ENCODE data around the gene SLC11A2. TPM values are rescaled to one million over a fixed set of nuclear protein-coding genes. Genes with fewer than 3 reads are reported as not detected.

The SLC11A2 gene
- total RNA-seq, 1 experiment from 2014 or later, result 38.7 TPM

DNA sequence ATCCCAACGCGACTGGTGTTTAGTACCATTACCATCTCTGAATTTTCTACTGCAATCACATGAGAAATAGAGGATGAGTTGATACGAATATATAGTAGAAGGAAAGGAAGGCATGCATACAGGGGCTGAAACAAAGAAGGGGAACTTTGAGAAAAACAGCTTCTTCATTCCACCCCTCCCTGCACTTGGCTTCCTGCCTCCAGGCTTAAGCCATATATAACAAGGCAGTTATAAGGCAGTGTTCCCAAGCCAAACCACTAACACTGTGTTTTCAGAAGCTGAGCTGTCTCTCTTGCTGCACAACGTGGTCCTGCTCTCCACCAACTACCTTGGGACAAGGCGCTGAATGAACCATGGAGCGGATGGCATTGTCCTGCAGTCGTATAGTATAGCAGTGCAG lies 32.9 kb upstream of the SLC11A2 start:
- RAD21 ChIA-PET (ENCODE audit: low non-redundant PET in 1 of 2, low total read pairs in 2 of 2, uncharacterized antibody in 2 of 2, unreplicated experiment in 2 of 2), result no interaction called here
- no peaks in the 10 kb centered on the region for H3K9me3 ChIP-seq (ENCODE audit: control insufficient read depth in 1 of 2, insufficient read depth in 1 of 2, low read depth in 1 of 2, low read length in 2 of 2)
- H3K4me2 ChIP-seq (ENCODE audit: low read length), result no peak overlapping the region
- H3K9me2 ChIP-seq (ENCODE audit: insufficient read depth), result no peaks in the 10 kb centered on the region
- no peak overlapping the region for H3K4me3 ChIP-seq (replicated peaks in 1 of 2; ENCODE audit: low read depth in 1 of 2, low read length in 2 of 2)
- POLR2A ChIA-PET, result no interaction called here
- peaks cover 38 to 59% of the 10 kb centered on the region in 2 experiments for H3K36me3 ChIP-seq (ENCODE audit: control insufficient read depth in 1 of 2, insufficient read depth in 2 of 2, low read length in 2 of 2)
- H3K79me2 ChIP-seq (ENCODE audit: insufficient read depth, low read length), result no peaks in the 10 kb centered on the region
- DNase-seq (ENCODE audit: low read depth, low spot score) (no peak), ATAC-seq (no peak)
- TF ChIP-seq, protein P1, sequence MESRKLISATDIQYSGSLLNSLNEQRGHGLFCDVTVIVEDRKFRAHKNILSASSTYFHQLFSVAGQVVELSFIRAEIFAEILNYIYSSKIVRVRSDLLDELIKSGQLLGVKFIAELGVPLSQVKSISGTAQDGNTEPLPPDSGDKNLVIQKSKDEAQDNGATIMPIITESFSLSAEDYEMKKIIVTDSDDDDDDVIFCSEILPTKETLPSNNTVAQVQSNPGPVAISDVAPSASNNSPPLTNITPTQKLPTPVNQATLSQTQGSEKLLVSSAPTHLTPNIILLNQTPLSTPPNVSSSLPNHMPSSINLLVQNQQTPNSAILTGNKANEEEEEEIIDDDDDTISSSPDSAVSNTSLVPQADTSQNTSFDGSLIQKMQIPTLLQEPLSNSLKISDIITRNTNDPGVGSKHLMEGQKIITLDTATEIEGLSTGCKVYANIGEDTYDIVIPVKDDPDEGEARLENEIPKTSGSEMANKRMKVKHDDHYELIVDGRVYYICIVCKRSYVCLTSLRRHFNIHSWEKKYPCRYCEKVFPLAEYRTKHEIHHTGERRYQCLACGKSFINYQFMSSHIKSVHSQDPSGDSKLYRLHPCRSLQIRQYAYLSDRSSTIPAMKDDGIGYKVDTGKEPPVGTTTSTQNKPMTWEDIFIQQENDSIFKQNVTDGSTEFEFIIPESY (IDR thresholded peaks at IDR 0.05; ENCODE audit: extremely low read depth, insufficient replicate concordance, low read length), result no peak
- no peaks in the 10 kb centered on the region for H3K27me3 ChIP-seq (ENCODE audit: insufficient read depth, low read length)
- H3K9ac ChIP-seq (ENCODE audit: low read length), result no peak overlapping the region
- H3K27ac ChIP-seq (ENCODE audit: low read depth, low read length), result no peak overlapping the region
- BruUV-seq (replicated peaks), result no TSS peak
- H3K4me1 ChIP-seq (ENCODE audit: control insufficient read depth in 1 of 2, insufficient read depth in 2 of 2, low read length in 2 of 2), result no peaks in the 10 kb centered on the region
- H2AFZ ChIP-seq (ENCODE audit: low read depth, low read length, poor library complexity, severe bottlenecking), result no peak overlapping the region
- H4K20me1 ChIP-seq (ENCODE audit: insufficient read depth), result no peaks in the 10 kb centered on the region
- intact Hi-C loops (cut with micrococcal nuclease), result no loop called here
- CTCF ChIA-PET, result no interaction called here

DNA sequence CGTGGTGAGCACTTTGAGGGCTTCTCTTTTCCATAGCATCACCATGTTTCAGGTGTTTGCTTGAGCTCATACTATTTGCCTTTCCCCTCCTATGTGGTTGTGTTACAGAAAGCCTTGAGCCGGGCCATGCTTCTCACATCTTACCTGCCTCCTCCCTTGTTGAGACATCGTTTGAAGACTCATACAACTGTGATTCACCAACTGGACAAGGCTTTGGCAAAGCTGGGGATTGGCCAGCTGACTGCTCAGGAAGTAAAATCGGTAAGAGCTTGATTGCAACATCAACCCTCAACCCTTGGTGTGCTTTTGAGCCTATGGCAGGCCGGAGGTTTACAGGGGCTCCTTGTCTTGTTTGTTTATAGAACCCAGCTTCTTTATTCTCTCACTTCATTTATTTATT lies 30.1 kb upstream of the SLC11A2 start:
- no peak overlapping the region for H2AFZ ChIP-seq (ENCODE audit: low read depth, low read length, poor library complexity, severe bottlenecking)
- H3K27ac ChIP-seq (ENCODE audit: low read depth, low read length), result no peak overlapping the region
- H3K9ac ChIP-seq (ENCODE audit: low read length), result no peak overlapping the region
- ChIA-PET RAD21 (ENCODE audit: low non-redundant PET in 1 of 2, low total read pairs in 2 of 2, uncharacterized antibody in 2 of 2, unreplicated experiment in 2 of 2) (no interaction called here), CTCF (no interaction called here), POLR2A (interaction anchor here (0.9 kb wide), 1 partner anchor 27 kb away, joined by 3 read pairs; the partner anchor contains the start of gene CSRNP2)
- H3K36me3 ChIP-seq (ENCODE audit: control insufficient read depth in 1 of 2, insufficient read depth in 2 of 2, low read length in 2 of 2), result peaks cover 55 to 59% of the 10 kb centered on the region in 2 experiments
- no peaks in the 10 kb centered on the region for H3K9me2 ChIP-seq (ENCODE audit: insufficient read depth)
- H3K4me3 ChIP-seq (replicated peaks in 1 of 2; ENCODE audit: low read depth in 1 of 2, low read length in 2 of 2), result no peak overlapping the region
- H4K20me1 ChIP-seq (ENCODE audit: insufficient read depth), result no peaks in the 10 kb centered on the region
- H3K9me3 ChIP-seq (ENCODE audit: control insufficient read depth in 1 of 2, insufficient read depth in 1 of 2, low read depth in 1 of 2, low read length in 2 of 2), result no peaks in the 10 kb centered on the region
- intact Hi-C loops (cut with micrococcal nuclease), result no loop called here
- ATAC-seq (no peak), DNase-seq (ENCODE audit: low read depth, low spot score) (no peak)
- H3K4me1 ChIP-seq (ENCODE audit: control insufficient read depth in 1 of 2, insufficient read depth in 2 of 2, low read length in 2 of 2), result no peaks in the 10 kb centered on the region
- H3K79me2 ChIP-seq (ENCODE audit: insufficient read depth, low read length), result peaks cover 12% of the 10 kb centered on the region; the same call in 1 of the 2 replicates
- no TSS peak for BruUV-seq (replicated peaks)
- no peaks in the 10 kb centered on the region for H3K27me3 ChIP-seq (ENCODE audit: insufficient read depth, low read length)
- no peak overlapping the region for H3K4me2 ChIP-seq (ENCODE audit: low read length)
- no peak for TF ChIP-seq CBX3 (IDR thresholded peaks at IDR 0.05; ENCODE audit: low read depth)
- no peak for TF ChIP-seq ZFX (IDR thresholded peaks at IDR 0.05)
- no peak for TF ChIP-seq FOSL1 (IDR thresholded peaks at IDR 0.05; ENCODE audit: low read depth)
- TF ChIP-seq EGR1 (IDR thresholded peaks at IDR 0.05; ENCODE audit: low read depth), result no peak
- no peak for TF ChIP-seq RAD21 (IDR thresholded peaks at IDR 0.05; ENCODE audit: low read depth)
- TF ChIP-seq POLR2A (IDR thresholded peaks at IDR 0.05; ENCODE audit: borderline replicate concordance, extremely low read depth, insufficient read depth, insufficient read length), result no peak
- TF ChIP-seq ZNF274 (IDR thresholded peaks at IDR 0.05; ENCODE audit: low read depth, low read length), result no peak
- TF ChIP-seq CEBPB (IDR thresholded peaks at IDR 0.05; ENCODE audit: low read depth), result no peak
- TF ChIP-seq EZH2 (IDR thresholded peaks at IDR 0.05), result no peak
- TF ChIP-seq, protein P1 (IDR thresholded peaks at IDR 0.05; ENCODE audit: extremely low read depth, insufficient replicate concordance, low read length), result no peak
- TF ChIP-seq, protein P2, sequence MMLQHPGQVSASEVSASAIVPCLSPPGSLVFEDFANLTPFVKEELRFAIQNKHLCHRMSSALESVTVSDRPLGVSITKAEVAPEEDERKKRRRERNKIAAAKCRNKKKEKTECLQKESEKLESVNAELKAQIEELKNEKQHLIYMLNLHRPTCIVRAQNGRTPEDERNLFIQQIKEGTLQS (IDR thresholded peaks at IDR 0.05), result no peak
- no peak for TF ChIP-seq SP1 (IDR thresholded peaks at IDR 0.05; ENCODE audit: low read depth)
- TF ChIP-seq ELF1 (IDR thresholded peaks at IDR 0.05; ENCODE audit: borderline replicate concordance, low read depth), result no peak
- TF ChIP-seq YY1 (IDR thresholded peaks at IDR 0.05; ENCODE audit: extremely low read depth, insufficient replicate concordance, low read depth, low read length), result no peak
